NCI-H82 treated with DMSO at 0.1 percent for 48 hours (cell line): ENCODE data around the gene FTSJ3.
"Not testable (repeated sequence)": the region's sequence is repeated elsewhere in the genome, so short reads cannot be mapped to it uniquely, and the experiment has no call there.

Experiments used
- DNase-seq: peaks from one replicate; lab custom pipeline; 2025; ENCODE audit not compliant: unreplicated experiment; lab: John Stamatoyannopoulos, UW

Gene FTSJ3

DNA sequence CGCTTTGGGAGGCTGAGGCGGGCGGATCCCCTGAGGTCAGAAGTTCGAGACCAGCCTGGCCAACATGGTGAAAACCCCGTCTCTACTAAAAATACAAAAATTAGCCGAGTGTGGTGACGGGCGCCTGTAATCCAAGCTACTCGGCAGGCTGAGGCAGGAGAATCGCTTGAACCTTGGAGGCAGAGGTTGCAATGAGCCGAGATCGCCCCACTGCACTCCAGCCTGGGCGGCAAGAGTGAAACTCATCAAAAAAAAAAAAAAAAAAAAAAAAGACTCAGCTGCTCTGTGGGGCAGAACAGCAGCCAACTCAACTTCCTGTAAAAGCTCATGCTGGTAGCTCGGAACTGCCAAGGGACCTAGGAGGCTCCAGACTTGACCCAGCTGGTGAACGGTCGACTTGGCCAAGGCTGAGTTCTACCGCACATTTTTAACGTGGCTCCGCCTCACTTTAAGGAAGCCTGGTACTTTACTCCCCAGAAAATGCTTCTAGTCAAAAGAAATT is 16.0 kb upstream of the FTSJ3 start:
- not testable (repeated sequence) for DNase-seq

DNA sequence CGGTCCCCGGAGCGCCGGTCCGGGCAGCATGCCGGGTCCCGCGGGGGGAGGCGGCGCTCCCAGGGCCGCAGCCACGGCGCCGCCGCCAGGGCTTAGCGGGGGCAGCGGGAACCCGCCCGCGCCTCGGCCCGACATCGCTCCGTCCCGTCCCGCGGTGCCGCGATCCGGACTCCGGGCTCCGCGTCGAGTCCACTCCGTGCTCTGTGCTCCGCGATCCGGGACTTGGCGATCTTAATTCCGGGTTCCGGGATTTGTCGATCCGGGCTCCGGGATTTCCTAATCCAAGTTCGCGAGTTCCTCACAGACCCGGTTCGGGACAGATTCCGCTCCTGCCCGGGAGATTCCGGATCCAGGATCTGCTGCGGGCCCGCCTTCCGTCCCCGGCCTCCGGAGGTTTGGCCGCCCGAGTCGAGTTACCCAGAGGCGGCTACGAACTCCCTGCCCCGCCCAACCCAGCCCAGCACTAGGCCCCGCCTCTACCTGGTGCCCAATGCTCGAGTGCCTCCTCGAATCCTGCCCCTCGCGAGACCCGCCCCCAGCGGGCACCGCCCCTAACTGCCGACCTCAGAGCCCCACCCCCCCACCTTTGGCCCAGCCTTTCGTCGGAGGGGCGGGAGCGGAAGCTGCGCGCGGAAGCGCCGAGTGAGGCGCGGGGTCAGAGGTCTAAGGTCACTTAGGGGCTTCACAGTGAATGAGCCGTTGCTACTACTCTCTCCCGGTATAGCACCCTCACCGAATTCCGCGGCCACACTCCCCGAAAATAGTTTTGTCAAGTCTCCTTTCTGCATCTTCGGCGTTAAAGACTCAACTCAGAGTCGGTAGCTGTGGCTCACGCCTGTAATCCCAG is 15.3 kb upstream of the FTSJ3 start, which contains the start of gene SMARCD2:
Gene SMARCD2 (minus strand): TSS at position 146 of the 847 bp plus-strand sequence. CDS start 11 bp downstream, at position 135.
- peak; percentile 95 for DNase-seq

GRCh38 chr17:63842173-63842539 is 14.7 kb upstream of the FTSJ3 start:
- DNase-seq, result no peak

- no peak for DNase-seq
Observed at GRCh38 chr17:63841350-63842172, 14.1 kb upstream of the FTSJ3 start.

GRCh38 chr17:63840591-63841349 is 13.3 kb upstream of the FTSJ3 start:
- DNase-seq, result no peak

DNA sequence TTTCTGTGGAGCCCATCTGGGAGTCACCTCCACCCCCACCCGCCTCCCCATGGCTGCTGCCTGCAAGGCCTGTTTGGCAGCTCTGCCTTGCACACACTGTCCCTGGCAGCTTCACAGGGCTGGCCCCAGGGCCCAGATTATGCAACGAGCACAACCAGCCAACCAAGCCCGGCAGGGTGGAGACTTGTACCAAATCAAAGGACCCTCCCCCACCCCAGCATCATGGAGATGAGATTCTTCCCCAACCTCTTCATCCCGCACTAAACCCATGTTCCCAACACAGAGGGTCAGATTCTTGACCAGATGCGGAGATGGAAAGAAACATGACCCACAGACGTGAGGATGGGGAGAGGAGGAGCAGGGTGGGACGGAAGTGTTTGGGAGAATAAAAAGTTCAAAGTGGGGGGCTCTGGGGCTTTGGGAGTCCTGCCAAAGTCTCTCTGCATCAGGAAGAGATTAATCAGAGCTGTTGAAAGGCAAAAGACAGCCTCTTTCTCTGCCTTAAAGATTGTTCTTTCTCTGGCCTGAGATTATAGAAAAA is 11.2 kb upstream of the FTSJ3 start:
- DNase-seq, result no peak

DNA sequence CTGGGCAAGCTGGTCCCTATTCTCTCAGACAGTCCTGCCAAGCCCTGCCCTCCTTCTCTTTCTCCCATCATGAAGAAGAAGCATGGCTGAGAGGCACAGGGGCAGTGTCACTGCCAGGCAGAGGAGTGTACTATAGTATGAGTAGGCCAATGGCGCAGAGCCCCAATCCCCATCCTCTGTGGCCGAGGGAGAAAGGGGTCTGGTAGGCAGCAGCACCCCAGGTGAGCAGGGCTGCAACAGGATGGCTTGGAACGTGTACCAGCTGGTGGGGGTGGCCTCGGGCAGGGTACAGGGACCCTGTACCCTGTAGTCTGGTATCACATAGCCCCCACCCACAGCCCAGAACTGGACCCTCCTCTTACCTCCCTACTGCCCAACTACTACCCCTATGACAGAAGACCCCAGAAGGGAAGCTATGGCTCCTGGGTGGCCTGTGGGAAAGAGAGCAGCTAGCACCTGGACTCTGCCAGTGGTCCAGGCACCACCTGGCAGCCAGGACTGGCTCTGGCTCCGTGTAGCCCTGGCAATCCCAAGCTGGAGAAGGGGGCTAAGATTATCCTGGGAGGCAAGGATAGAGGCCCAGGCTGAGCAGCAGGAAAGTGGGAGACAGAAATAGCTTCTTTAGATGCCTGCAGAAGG is 10.6 kb upstream of the FTSJ3 start:
- no peak for DNase-seq

DNA sequence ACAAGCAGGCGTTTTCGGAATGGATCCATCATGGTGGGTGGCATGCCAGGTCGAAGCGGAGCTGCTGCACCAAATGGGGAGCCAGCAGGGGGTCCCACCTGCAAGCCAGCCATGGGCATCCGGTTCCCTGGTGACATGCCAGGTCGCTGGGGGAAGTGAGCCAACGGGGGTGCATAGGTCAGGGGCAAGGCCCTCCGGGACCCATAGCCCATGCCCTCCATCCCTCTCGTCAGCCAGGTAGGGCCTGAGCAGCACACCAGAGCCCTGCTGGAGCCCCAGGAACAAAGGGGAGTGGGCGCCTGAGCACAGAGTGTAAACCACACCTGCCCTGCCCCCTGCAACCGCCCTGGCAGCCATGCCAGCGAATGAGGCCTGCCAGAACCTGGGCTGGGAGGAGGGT is 10.0 kb upstream of the FTSJ3 start:
- no peak for DNase-seq

DNA sequence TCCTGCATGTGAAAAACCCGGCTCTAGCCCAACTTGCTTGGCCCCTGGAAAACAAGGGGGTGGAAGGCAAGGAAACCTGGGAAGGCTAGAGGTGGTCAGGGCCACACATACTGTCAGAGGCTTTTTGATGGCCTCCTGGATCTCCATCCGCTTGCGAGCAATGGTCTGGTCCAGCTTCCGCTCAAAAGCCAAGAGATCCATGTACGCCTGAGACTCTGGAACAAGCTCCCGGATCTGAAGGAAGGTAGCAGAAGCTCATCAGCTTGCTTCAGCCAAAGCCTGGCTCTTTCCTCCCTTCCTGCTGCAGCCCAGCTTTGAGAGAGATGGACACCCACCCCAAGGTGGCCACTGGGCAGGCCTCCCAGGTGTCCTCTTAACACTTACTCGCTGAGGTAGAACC is 9.3 kb upstream of the FTSJ3 start:
- no peak for DNase-seq

DNA sequence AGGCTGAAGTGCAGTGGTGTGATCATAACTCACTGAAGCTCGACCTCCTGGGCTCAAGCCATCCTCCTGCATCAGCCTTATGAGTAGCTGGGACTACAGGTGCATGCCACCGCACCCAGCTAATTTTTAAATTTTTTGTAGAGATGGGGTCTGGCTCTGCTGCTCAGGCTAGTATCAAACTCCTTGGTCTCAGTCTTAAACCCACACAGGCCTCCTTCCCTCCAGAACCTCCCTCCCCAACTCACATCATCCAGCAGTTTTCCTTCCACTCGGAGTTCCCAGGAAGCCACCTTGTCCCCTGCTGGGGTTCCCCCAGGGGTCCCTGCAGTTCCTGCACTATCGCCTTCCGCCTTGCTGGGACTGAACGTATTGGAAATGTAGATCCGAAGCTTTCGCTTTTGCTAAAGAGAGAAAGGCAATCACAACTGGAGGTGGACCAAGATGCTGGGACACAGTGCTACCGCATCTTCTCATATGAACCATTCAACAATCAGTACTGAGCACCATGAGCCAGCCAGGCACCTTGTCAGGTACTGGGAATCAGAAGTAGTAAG is 7.8 kb upstream of the FTSJ3 start:
- DNase-seq, result no peak

GRCh38 chr17:63834431-63835166 is 7.1 kb upstream of the FTSJ3 start:
- peak; percentile 49 for DNase-seq

- DNase-seq, result no peak
Observed at GRCh38 chr17:63833741-63834373, 6.4 kb upstream of the FTSJ3 start.

- no peak for DNase-seq
Observed at GRCh38 chr17:63833026-63833740, 5.7 kb upstream of the FTSJ3 start.

- DNase-seq, result no peak
Observed at GRCh38 chr17:63832455-63832854, 5.0 kb upstream of the FTSJ3 start.

DNA sequence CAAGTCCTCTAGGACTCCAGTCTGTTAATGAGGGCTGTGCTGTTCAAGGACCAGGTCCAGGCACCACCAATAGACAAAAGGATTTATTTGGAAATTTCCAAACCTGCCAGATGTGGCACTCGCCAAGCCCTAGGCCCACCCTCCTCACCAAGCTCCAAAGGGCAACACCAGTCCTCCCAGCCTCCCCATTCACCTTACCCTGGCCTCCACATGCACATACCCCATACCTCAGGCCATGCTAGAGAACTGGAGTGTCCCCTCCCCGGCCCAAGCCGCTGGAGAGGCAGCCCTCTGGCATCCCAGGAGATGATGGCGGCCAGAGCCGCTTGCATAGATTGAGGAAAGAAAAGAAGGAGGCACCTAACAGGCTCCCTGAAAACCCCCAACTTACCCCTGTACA is 4.6 kb upstream of the FTSJ3 start:
- DNase-seq, result no peak

- DNase-seq, result no peak
Observed at GRCh38 chr17:63831505-63831904, 4.0 kb upstream of the FTSJ3 start.

GRCh38 chr17:63830904-63831491 is 3.5 kb upstream of the FTSJ3 start:
- DNase-seq, result no peak

- DNase-seq, result no peak
Observed at GRCh38 chr17:63830278-63830677, 2.8 kb upstream of the FTSJ3 start.
